ENCODE results near the gene DEFB112.

DEFB112 gene

DNA sequence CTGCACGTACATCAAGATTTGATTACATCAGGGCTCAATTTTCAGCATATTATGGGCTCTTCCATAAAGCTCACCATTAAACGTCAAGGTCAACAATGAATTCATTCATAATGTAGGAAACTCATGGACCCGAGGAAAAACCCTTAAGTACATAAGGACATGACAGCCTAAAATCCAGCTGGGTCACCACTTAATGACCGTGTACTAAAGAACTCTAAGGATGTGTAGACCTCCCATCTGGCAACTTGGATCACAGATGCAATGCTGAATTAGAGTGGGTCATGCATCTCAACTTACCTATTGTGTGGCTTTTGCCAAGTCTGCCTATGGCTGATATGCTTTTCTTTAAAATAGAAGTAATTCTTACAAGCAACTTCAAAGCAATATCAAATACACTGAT, 26.7 kb upstream of the DEFB112 start:
- Histone ChIP-seq H3K27ac (ENCODE audit: low read length) (no peak overlapping the region), H3K27me3 (replicated peaks; ENCODE audit: insufficient read depth, low read length) (no peaks in the 10 kb centered on the region), H2AFZ (ENCODE audit: low read length) (no peak overlapping the region), H3F3A (ENCODE audit: insufficient read depth, low read length) (no peaks in the 10 kb centered on the region), H3K4me1 (ENCODE audit: low read length) (no peaks in the 10 kb centered on the region), H3K4me2 (ENCODE audit: low read depth, low read length) (no peak overlapping the region), H3K9ac (ENCODE audit: low read length) (no peak overlapping the region), H3K4me3 (ENCODE audit: low read length) (no peak overlapping the region), H3K9me2 (replicated peaks; ENCODE audit: insufficient read depth, low read length) (no peaks in the 10 kb centered on the region), H3K36me3 (replicated peaks; ENCODE audit: insufficient read depth, low read length) (no peaks in the 10 kb centered on the region), H3K79me2 (ENCODE audit: low read length) (no peaks in the 10 kb centered on the region), H3K9me3 (replicated peaks; ENCODE audit: insufficient read depth, low read length) (no peaks in the 10 kb centered on the region), H4K20me1 (ENCODE audit: insufficient read depth, low read length) (no peaks in the 10 kb centered on the region)
- no peak for TF ChIP-seq EZH2phosphoT487 (IDR thresholded peaks at IDR 0.05; ENCODE audit: low read length)
- TF ChIP-seq EZH2 (optimal IDR thresholded peaks at IDR 0.05; ENCODE audit: low read depth, low read length): no peak
- TF ChIP-seq, protein P1, sequence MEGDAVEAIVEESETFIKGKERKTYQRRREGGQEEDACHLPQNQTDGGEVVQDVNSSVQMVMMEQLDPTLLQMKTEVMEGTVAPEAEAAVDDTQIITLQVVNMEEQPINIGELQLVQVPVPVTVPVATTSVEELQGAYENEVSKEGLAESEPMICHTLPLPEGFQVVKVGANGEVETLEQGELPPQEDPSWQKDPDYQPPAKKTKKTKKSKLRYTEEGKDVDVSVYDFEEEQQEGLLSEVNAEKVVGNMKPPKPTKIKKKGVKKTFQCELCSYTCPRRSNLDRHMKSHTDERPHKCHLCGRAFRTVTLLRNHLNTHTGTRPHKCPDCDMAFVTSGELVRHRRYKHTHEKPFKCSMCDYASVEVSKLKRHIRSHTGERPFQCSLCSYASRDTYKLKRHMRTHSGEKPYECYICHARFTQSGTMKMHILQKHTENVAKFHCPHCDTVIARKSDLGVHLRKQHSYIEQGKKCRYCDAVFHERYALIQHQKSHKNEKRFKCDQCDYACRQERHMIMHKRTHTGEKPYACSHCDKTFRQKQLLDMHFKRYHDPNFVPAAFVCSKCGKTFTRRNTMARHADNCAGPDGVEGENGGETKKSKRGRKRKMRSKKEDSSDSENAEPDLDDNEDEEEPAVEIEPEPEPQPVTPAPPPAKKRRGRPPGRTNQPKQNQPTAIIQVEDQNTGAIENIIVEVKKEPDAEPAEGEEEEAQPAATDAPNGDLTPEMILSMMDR (IDR thresholded peaks at IDR 0.05; ENCODE audit: low read length): no peak
- DNase-seq: no peak

DNA sequence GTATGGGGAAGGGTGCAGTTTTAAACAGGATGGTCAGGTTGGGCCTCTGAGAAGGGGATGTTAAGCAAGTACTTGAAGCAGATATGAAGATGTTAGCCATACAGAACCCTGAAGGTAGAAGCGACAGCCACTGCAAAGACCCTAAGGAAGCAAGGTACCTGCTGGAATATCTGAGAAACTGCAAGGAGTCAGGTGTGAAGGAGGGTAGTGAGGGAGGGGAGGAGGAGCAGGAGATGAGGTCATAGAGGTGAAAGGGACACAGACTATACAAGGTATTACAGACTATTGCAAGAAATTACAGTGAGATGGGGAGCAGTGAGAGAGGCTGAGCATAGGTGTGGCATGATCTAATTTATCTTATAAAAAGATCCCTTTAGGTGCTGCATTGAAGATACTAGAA, 22.2 kb upstream of the DEFB112 start:
- H2AFZ ChIP-seq (ENCODE audit: low read length): no peak overlapping the region
- no peaks in the 10 kb centered on the region for H3F3A ChIP-seq (ENCODE audit: insufficient read depth, low read length)
- no peak for TF ChIP-seq EZH2 (optimal IDR thresholded peaks at IDR 0.05; ENCODE audit: low read depth, low read length)
- no peak for TF ChIP-seq EZH2phosphoT487 (IDR thresholded peaks at IDR 0.05; ENCODE audit: low read length)
- TF ChIP-seq, protein P1 (IDR thresholded peaks at IDR 0.05; ENCODE audit: low read length): no peak
- no peak for DNase-seq
- H3K4me2 ChIP-seq (ENCODE audit: low read depth, low read length): no peak overlapping the region
- no peaks in the 10 kb centered on the region for H3K9me3 ChIP-seq (replicated peaks; ENCODE audit: insufficient read depth, low read length)
- no peak overlapping the region for H3K9ac ChIP-seq (ENCODE audit: low read length)
- no peaks in the 10 kb centered on the region for H3K4me1 ChIP-seq (ENCODE audit: low read length)
- no peaks in the 10 kb centered on the region for H4K20me1 ChIP-seq (ENCODE audit: insufficient read depth, low read length)
- H3K4me3 ChIP-seq (ENCODE audit: low read length): no peak overlapping the region
- no peaks in the 10 kb centered on the region for H3K27me3 ChIP-seq (replicated peaks; ENCODE audit: insufficient read depth, low read length)
- no peaks in the 10 kb centered on the region for H3K9me2 ChIP-seq (replicated peaks; ENCODE audit: insufficient read depth, low read length)
- no peak overlapping the region for H3K27ac ChIP-seq (ENCODE audit: low read length)
- H3K79me2 ChIP-seq (ENCODE audit: low read length): no peaks in the 10 kb centered on the region
- H3K36me3 ChIP-seq (replicated peaks; ENCODE audit: insufficient read depth, low read length): no peaks in the 10 kb centered on the region

DNA sequence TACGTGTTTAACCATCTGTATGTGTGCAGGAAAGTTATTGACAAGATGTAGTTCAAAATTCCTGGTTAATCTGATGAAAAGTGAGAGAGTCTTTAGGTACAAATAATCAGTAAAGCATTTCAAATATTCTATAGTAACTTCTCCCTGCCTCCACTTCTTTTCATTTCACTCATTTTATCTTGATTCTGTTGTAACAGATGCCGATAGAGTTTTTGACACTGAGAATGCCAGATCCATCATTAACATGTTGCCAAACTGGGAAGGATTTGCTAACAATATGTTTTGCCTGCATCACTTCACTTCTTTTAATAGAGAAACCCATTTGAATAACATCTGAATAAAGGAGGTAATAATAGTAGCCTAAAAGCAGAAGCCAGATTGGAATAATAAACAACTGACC, 20.4 kb upstream of the DEFB112 start:
- H3K27ac ChIP-seq (ENCODE audit: low read length): no peak overlapping the region
- no peaks in the 10 kb centered on the region for H3K9me3 ChIP-seq (replicated peaks; ENCODE audit: insufficient read depth, low read length)
- H3K4me2 ChIP-seq (ENCODE audit: low read depth, low read length): no peak overlapping the region
- no peaks in the 10 kb centered on the region for H3K9me2 ChIP-seq (replicated peaks; ENCODE audit: insufficient read depth, low read length)
- H3K9ac ChIP-seq (ENCODE audit: low read length): no peak overlapping the region
- no peak overlapping the region for H3K4me3 ChIP-seq (ENCODE audit: low read length)
- H4K20me1 ChIP-seq (ENCODE audit: insufficient read depth, low read length): no peaks in the 10 kb centered on the region
- H3K27me3 ChIP-seq (replicated peaks; ENCODE audit: insufficient read depth, low read length): no peaks in the 10 kb centered on the region
- H3K4me1 ChIP-seq (ENCODE audit: low read length): no peaks in the 10 kb centered on the region
- TF ChIP-seq EZH2 (optimal IDR thresholded peaks at IDR 0.05; ENCODE audit: low read depth, low read length) (no peak), EZH2phosphoT487 (IDR thresholded peaks at IDR 0.05; ENCODE audit: low read length) (no peak)
- TF ChIP-seq, protein P1 (IDR thresholded peaks at IDR 0.05; ENCODE audit: low read length): no peak
- no peaks in the 10 kb centered on the region for H3F3A ChIP-seq (ENCODE audit: insufficient read depth, low read length)
- H3K79me2 ChIP-seq (ENCODE audit: low read length): no peaks in the 10 kb centered on the region
- no peak overlapping the region for H2AFZ ChIP-seq (ENCODE audit: low read length)
- H3K36me3 ChIP-seq (replicated peaks; ENCODE audit: insufficient read depth, low read length): no peaks in the 10 kb centered on the region
- no peak for DNase-seq
